ENCODE measurements around the gene FBXL19.
A peak's percentile ranks its signal among the peaks of the same experiment; 100 is the strongest.

FBXL19 gene

DNA sequence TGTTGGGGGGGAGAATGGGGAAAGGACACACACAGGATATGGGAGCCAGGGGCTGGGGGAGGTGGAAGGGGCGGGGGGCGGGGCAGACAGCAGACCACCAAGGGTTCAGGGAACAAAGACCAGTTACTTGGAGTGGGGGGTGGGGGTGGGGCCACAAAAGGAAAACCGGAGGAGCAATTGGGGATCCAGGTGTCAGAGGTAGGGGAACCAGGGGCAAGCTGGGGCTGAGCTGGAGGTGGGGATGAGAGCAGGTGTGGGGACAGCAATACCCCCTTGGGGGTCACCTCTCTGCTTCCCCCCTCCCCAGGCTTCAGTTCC, 24.1 kb downstream of the FBXL19 start:
- no peak for DNase-seq (ENCODE audit: low read depth)

DNA sequence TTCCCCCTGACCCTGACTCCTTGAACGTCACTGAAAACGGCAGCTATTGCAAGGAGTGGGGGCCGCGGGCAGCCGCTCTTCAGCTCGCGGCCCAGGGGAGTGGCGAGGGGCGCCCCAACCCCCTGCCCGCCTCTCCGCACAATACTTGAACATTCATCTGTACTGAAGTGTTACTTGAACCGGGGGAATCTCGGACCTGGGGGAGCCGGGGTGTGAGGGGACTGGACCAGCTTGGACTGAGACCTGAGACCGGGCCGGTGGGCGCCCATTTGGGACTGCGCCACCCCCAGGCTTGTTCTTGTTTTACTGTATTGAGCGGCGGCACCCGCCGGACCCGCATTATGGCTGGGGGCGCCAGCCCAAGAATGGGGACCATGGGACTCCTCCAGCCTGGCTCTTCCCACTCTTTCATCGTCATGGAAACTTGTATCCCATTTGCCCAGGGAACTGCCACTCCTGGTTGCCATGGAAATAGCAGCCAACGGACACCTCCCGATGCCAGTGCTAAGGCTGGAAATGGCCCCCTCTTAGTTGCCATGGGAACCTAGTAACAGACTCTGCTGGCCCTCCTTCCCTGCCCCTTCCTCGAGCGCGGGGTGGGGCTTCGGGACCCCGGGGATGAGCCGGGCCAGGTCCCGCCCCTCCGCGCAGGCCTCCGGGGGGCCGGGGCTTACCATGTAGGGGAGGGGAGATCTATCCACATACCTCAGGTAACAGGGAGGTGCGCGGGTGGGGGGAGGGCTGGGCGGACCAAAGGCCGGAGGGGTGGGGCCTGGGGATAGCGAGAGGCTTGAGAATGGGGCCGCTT, 24.7 kb downstream of the FBXL19 start:
- no peak for DNase-seq (ENCODE audit: low read depth)

DNA sequence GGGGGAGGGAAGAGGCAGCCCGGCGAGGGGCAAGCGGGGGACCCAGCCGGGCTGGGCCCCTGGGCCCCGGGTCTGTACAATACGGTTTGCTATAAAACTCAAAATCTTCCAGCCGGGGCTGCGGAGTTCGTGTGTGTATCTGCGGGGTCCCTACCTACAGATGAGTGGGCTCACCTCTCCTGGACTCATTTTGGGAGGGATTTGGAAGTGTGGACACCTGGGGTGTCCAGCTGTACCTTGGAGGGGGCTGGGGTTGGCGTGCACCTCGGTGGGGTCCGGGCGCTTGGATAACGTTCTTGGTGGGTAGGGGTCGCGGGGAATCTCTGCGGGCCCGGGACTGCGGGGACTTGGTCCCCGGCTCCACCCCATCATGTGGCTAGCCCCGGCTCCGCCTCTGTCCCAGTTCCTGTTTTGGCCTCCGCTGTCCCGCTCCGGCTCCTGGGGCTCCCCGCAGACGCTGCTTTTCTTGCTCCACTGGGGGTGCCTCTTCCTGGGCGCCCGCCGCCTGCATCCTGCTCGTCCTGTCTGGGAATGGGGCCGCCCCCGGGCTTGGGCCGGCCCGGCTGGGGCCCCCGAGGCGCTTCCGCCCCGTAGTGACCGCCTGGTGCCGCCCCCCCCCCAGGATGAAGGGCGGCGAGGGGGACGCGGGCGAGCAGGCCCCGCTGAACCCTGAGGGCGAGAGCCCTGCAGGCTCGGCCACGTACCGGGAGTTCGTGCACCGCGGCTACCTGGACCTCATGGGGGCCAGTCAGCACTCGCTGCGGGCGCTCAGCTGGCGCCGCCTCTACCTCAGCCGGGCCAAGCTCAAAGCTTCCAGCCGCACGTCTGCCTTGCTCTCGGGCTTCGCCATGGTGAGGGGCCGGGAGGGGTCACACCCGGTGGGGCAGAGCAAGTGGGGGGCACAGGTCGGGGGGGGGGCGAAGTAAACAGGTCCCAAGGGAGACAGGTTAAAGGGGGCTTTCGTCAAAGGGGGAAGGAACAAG, 25.6 kb downstream of the FBXL19 start, which contains the start of gene ORAI3:
Gene ORAI3, plus strand, starts transcription at position 402 of the 983 bp plus-strand sequence. Its CDS starts 222 bp downstream, at position 624.
- DNase-seq (ENCODE audit: low read depth), result no peak

DNA sequence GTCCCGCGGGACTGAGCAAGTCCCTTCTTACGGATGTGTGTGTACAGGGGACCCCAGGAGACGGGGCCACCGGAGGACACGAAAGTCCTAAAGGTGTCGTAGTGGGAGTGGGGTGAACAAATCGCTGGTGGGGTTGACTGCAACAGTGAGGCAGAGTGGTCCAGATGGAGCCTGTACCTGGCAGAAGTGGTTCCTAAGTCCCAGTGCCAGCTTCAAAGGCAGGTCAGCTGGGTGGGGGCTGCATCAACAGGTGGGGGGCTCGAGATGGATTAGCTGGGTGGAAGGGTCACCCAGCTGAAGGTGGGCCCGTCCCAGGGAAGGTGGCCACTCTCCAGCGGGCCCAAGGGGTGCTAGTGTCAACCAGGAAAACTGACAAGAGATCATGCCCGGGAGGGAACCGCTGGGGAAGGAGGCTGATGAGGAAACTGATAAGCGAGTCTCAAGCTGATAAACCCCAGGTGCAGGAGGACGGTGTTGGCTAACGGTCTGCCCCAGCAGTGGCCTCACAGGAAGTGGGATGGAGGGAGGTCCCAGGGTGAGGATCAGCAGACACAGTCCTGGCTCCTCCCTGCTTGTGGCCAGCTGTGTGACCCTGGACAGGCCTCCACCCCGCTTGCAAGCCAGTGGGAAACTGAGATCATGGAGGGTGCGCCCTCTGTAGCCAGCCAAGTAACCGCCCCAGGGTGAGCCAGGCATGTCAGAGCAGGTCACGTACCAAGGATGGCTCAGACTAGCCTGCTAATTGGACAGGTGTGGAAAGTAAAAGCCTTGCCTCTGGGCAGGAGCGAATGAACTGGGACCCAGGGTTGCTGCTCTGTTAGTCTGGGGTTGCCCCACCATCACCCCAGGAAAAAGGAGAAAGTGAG, 26.5 kb downstream of the FBXL19 start:
- no peak for DNase-seq (ENCODE audit: low read depth)

DNA sequence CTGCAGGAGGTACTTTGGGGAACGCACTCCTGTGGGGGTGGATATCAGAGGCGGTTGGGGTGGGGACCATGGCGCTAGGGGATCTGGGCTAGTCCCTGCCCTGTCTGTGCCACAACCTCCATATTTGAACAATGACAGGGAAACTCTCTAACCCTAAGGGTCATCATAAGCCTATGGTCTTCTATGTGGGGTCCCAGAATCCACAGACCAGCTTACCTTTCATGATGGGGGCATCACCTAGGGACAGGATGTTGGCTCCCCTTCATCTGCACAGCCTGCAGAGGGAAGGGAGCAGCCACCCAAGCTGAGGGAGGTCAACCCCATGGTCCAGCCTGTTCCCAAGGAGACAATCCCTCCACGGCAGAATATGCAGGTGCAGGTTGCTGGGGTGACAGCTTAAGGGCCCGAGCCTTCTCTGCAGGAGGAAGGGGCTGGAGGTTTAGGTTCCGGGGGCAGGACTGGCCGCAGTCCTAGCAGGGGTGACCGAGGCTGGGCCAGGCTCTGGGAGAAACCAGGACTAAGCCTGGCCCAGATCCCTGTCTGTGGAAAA, 27.2 kb downstream of the FBXL19 start:
- no peak for DNase-seq (ENCODE audit: low read depth)

DNA sequence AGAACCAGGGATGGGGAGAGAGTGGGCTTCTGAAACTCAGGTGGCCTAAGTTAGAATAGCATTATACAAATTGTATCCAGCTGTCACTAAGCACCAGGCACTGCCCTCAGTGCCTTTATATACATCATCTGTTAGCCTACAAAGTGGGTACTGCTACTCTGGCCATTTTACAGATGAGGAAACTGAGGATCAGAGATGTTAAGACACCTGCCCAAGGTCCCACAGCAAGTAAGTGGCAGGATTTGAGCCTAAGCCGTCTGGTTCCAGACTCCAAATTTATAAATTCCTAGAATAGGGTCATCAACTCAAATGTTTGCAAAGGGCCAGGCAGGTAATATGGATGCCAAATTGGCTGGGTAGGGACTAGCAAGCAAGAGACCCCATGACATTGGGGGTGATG, 27.8 kb downstream of the FBXL19 start:
- DNase-seq (ENCODE audit: low read depth), result no peak

DNA sequence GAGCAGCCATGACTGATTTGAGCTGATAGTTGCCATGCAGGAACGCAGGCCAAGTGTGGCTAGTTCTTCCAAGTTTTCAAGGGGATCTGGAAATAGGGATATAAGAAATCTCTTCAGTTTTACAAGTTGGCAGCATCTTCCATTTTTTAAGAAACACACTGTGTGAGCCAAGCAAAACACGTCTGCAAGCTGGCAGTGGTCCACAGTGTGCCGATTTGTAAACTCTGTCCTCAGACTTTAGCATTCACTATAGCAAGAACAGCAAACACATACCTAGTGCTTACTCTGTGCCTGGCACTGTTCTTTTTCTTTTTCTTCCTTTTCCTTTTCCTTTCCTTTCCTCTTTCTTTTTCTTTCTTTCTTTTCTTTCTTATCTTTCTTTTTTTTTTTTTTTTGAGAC, 28.4 kb downstream of the FBXL19 start:
- no peak for DNase-seq (ENCODE audit: low read depth)

DNA sequence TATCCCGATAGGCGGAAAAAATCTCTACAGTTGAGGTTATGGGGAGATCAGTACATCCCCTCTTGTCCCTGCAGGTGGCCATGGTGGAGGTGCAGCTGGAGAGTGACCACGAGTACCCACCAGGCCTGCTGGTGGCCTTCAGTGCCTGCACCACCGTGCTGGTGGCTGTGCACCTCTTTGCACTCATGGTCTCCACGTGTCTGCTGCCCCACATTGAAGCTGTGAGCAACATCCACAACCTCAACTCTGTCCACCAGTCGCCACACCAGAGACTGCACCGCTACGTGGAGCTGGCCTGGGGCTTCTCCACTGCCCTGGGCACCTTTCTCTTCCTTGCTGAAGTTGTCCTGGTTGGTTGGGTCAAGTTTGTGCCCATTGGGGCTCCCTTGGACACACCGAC, 29.7 kb downstream of the FBXL19 start:
- DNase-seq (ENCODE audit: low read depth), result no peak

DNA sequence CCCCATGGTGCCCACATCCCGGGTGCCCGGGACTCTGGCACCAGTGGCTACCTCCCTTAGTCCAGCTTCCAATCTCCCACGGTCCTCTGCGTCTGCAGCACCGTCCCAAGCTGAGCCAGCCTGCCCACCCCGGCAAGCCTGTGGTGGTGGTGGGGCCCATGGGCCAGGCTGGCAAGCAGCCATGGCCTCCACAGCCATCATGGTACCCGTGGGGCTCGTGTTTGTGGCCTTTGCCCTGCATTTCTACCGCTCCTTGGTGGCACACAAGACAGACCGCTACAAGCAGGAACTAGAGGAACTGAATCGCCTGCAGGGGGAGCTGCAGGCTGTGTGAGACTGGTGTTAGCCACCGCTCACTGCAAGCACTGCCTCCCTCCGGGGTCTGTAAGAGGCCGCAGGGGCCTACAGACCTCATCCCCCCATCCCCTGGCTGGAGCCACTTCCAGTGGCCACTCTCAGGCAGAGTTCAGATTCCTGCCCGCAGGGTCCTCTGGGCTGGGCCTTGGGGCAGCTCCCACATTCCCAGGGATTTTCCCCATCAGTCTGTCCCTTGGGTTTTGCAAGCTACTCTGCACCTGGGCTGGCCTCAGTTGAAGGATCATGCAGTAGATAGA, 30.2 kb downstream of the FBXL19 start:
- DNase-seq (ENCODE audit: low read depth), result peak; percentile 32

DNA sequence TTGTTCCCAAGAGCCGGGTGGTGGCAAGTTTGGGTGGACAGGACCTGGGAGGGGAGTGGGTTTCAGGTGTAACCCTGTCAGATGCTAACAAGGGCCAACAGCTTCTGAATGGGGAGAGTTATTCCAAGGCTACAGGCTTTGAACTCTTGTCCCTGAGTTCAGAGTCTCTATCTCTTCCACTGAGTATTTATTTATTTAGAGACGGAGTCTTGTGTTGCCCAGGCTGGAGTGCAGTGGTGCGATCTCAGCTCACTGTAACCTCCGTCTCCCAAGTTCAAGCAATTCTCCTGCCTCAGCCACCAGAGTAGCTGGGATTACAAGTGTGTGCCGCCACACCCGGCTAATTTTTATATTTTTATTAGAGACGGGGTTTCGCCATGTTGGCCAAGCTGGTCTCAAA, 31.6 kb downstream of the FBXL19 start:
- no peak for DNase-seq (ENCODE audit: low read depth)

DNA sequence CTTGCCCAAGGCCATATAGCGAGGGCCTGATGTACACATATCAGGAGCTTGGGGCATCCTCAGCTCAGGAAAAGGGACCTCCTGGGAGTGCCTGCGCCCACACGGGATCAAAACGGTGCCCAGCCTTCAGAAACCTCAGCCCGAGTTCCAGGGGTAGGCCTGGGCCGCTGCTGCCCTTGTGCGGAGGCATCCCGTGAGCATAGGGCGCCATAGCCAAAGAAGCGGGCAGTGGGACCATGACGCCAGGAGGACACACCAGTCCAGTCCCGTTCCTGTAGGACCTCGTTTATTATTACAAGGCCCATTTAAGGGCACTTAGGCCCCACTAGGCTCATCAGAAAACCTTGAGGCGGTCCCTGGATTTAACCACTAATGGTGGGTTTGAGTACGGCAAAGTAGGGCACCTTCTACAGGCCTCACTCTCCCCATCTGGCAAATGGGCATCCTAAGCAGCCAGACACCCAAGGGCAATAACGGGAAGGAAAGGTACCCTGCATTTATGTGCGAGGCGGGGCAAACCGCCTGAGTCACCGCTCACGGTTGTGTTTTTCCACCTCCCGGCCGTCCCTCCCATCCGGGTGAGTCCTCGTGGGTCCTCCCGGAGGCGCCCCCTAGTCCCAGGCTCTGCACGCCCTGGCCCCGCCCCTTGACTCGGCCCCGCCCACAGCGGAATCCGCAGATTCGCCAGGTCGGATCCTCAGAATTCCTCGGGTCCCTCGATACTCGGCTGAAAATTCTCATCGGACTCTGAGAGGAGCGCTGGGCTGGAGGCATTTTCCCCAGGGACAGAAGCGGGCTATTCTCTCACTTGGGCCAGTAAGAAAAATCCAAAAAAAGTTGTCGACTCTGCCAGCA, 33.5 kb downstream of the FBXL19 start:
- DNase-seq (ENCODE audit: low read depth), result peak; percentile 79

DNA sequence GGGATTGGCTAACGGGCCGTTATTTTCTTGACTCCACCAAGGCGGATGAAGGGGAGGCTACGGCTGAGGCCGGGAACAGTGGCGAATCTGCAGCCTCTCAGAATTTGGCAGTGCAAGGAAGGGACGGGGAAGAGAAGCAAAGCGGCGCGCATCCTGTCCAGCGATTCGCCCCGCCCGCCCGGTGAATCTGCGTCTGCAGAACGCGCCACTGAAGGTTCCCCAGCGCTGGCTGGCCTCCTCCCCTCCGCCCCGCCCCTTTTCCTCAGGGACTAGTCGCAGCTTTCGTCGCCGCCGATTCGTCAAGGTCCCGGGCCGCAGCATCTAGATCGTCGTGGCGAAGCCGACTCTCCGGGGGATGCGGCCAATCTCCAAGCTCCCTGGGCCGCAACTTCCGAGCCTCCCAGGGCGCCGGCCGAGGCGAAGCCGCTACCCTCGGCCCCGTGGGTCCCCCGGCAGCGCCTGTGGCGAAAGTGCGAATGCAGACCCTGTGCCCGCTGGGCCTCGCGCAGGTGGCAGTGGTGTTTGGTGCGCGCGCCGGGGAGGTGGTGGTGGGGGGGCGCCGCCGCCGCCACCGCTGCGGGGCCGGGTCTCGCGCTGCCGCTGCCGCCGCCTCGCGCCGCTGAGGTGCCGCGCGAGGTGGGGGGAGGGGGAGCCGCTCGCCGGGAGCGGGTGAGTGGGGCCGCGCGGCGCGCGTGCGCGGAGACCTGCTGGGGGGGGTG, 34.2 kb downstream of the FBXL19 start, which contains the start of gene SETD1A:
Gene SETD1A, plus strand, starts transcription at position 299 of the 719 bp plus-strand sequence. CDS start 978 bp downstream, outside the sequence.
- peak; percentile 90 for DNase-seq (ENCODE audit: low read depth)

DNA sequence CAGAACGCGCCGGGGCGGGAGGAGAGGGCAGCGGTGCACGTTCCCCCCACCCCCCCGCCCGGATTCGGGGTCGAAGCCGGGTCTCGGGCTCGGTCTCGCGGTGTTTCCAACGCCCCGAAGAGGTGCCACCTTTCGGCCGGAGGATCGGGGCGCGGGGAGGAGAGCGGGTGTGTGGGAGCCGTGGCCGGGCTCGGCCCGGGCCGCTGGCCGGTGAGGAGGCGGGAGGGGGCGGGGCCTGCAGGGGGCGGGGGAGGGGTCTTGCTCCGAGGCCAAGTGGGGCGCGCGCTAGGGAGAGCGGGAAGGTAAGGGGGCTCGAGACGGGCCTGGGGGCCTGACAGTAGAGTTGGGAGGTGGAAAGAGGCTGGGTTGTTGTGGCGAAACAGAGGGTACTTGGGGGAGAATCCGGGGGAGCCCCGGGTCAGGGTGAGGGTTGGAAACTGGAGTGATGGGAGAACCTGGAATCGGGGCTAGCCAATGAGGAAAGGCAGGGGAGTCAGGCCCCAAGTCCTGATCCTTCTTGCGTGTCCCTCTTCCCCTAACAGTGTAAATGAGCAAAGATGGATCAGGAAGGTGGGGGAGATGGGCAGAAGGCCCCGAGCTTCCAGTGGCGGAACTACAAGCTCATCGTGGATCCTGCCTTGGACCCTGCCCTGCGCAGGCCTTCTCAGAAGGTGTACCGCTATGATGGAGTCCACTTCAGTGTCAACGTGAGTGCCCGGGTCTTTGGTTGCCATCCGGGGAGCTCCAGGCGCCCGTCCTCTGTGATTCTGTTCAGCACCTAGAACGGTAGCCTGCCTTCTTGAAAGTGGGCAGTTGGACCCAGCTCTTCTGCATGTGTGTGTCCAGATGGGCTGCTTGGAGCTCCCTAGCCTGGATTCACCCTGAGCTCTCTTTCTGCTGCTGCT, 35.1 kb downstream of the FBXL19 start:
- DNase-seq (ENCODE audit: low read depth), result no peak

DNA sequence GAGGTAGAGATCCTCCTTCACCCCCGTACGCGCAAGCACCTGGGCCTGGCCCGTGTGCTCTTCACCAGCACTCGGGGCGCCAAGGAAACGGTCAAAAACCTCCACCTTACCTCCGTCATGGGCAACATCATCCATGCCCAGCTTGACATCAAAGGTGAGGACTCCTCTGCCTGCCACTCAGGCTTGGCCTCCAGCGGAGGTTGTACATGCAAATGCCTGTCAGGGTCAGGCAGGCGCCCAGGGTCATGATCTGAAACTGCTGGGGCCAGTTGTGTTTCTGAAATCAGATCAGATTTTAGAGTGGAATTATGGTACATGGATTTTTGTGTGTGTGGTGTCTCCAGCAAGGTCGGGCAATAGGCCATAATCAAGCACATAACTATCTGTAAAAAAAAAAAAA, 38.0 kb downstream of the FBXL19 start:
- DNase-seq (ENCODE audit: low read depth), result no peak

DNA sequence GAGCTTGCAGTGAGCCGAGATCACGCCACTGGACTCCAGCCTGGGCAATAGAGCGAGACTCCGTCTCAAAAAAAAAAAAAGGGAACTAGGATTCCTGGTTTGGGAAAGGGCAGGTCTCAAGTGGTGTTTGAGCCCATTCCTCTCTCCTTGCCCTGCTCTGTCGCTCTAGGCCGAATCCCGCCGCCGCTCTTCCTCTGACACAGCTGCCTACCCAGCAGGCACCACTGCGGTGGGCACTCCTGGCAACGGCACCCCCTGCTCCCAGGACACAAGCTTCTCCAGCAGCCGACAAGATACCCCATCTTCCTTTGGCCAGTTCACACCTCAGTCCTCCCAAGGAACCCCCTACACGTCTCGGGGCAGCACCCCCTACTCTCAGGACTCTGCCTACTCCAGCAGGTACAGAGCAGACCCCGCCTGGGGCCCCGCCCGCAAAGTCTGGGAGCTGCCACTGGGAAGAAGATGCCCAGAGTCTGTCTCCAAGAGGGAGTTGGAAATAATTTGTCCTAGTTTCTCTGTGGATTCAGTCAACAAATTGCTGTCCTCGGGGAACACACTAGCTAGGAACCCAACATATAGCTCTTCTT, 40.6 kb downstream of the FBXL19 start:
- DNase-seq (ENCODE audit: low read depth), result no peak

DNA sequence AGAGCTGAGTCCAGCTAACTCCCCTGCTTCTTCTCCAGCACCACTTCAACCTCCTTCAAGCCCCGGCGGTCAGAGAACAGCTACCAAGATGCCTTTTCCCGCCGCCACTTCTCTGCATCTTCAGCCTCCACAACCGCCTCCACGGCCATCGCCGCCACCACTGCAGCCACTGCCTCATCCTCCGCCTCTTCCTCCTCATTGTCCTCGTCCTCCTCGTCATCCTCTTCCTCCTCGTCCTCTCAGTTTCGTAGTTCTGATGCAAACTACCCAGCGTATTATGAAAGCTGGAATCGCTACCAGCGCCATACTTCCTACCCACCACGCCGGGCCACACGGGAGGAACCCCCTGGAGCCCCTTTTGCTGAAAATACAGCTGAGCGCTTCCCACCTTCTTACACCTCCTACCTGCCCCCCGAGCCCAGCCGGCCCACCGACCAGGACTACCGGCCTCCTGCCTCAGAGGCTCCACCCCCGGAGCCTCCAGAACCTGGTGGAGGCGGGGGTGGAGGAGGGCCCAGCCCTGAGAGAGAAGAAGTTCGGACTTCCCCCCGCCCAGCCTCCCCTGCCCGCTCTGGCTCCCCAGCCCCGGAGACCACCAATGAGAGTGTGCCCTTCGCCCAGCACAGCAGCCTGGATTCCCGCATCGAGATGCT, 41.3 kb downstream of the FBXL19 start:
- no peak for DNase-seq (ENCODE audit: low read depth)

DNA sequence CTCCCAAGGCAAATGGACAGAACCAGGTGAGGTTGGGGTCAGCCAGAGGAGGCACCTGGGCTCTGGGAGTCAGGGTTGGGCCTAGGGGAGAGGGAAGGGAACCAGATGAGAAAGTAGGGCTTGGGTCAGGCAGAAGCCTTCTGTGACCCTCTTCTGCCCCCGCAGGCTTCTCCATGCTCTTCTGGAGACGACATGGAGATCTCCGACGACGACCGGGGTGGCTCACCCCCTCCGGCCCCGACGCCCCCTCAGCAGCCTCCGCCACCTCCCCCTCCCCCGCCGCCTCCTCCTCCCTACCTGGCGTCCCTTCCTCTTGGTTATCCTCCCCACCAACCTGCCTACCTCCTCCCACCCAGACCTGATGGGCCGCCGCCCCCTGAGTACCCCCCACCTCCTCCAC, 42.1 kb downstream of the FBXL19 start:
- DNase-seq (ENCODE audit: low read depth), result no peak
